Panc1 (cell line): ENCODE results near the gene DIP2C. TPM values are rescaled to one million over a fixed set of nuclear protein-coding genes. Genes with fewer than 3 reads are reported as not detected.

ENCODE experiments used
- ATAC-seq: fragments of 200-7000 bp; cut with Tn5 transposase; 2 replicates; pipeline ENCODE4 v1.9.1; 2020; ENCODE audit warnings: mild to moderate bottlenecking, moderate library complexity
- BruUV-seq: library from RNA; stranded (reverse); fragments of 400-500 nt; replicated peaks from 2 replicates; lab custom pipeline; 2021; lab: Mats Ljungman, UMichigan
- CTCF ChIA-PET: fragments of 300-600 bp; sonication (Branson Sonifier 250); formaldehyde crosslinking; loops from one replicate; lab custom pipeline; 2022; ENCODE audit warnings: antibody characterized with exemption; lab: Charles Lee
- POLR2A ChIA-PET: fragments of 300-600 bp; sonication (Branson Sonifier 250); formaldehyde crosslinking; loops from one replicate; lab custom pipeline; 2022; ENCODE audit warnings: antibody characterized with exemption; lab: Charles Lee
- DNase-seq: peaks from one replicate; pipeline ENCODE4 v3.0.0-alpha.2; 2010; ENCODE audit warnings: low read depth, low spot score
- H3K27ac ChIP-seq: 2 replicates; pipeline ENCODE4 v1.5.1; 2011; ENCODE audit warnings: mild to moderate bottlenecking, low read length, inconsistent platforms
- H3K27me3 ChIP-seq: fragments of 200-500 bp; sonication (Bioruptor generic); 2 replicates; pipeline ENCODE4 v1.6.0; 2014; ENCODE audit warnings: low read length, inconsistent platforms; ENCODE audit not compliant: control insufficient read depth, insufficient read depth
- H3K36me3 ChIP-seq: fragments of 200-500 bp; sonication (Bioruptor generic); 2 replicates; pipeline ENCODE4 v1.5.1; 2014; ENCODE audit warnings: inconsistent platforms, mild to moderate bottlenecking, low read length, moderate library complexity; ENCODE audit not compliant: control insufficient read depth, insufficient read depth
- H3K4me1 ChIP-seq: 2 replicates; pipeline ENCODE4 v1.5.1; 2011; ENCODE audit warnings: inconsistent platforms, mild to moderate bottlenecking, low read length, moderate library complexity; ENCODE audit not compliant: control insufficient read depth, insufficient read depth
- H3K4me3 ChIP-seq, 2 experiments: 2 replicates each; pipeline ENCODE4 v1.5.1; 2011 to 2012; ENCODE audit warnings: low read depth in 2 of 2, low read length in 2 of 2, mild to moderate bottlenecking in 2 of 2, inconsistent platforms in 1 of 2, moderate library complexity in 1 of 2
- H3K9me3 ChIP-seq: fragments of 200-500 bp; sonication (Bioruptor generic); 2 replicates; pipeline ENCODE4 v1.5.1; 2014; ENCODE audit warnings: low read depth, mild to moderate bottlenecking, inconsistent platforms, low read length, moderate library complexity; ENCODE audit not compliant: control insufficient read depth, insufficient read depth
- CTCF ChIP-seq: fragments of 450-650 bp; IDR thresholded peaks from 2 replicates; pipeline ENCODE4 v1.5.1; 2017; ENCODE audit warnings: mild to moderate bottlenecking
- POLR2AphosphoS5 ChIP-seq: IDR thresholded peaks from 2 replicates; pipeline ENCODE4 v1.6.1; 2012; ENCODE audit warnings: mild to moderate bottlenecking, low read depth, low read length, moderate library complexity
- REST ChIP-seq, 2 experiments: IDR thresholded peaks; 2 replicates each; pipeline ENCODE4 v1.6.1; 2011 to 2012; ENCODE audit warnings: low read depth in 2 of 2, control low read depth in 1 of 2, low read length in 1 of 2, mild to moderate bottlenecking in 1 of 2, moderate library complexity in 1 of 2; ENCODE audit not compliant: insufficient read depth in 1 of 2
- SIN3A ChIP-seq: IDR thresholded peaks from 2 replicates; pipeline ENCODE4 v1.6.1; 2012; ENCODE audit warnings: low read depth, mild to moderate bottlenecking, low read length, moderate library complexity, borderline replicate concordance; ENCODE audit not compliant: insufficient read depth
- TCF7L2 ChIP-seq: IDR thresholded peaks from 2 replicates; pipeline ENCODE4 v1.6.1; 2011; ENCODE audit warnings: mild to moderate bottlenecking, low read depth, low read length, inconsistent platforms
- in situ Hi-C: cut with HindIII; loops from 2 replicates; pipeline ENCODE4 v1.10.0; 2016; ENCODE audit warnings: low sequenced_read_pairs, low pct_unique_long_range_greater_than_20kb
- intact Hi-C: fragments of 100-400 bp; cut with micrococcal nuclease; formaldehyde crosslinking; loops from one replicate; pipeline ENCODE4 v1.10.0; 2022; ENCODE audit not compliant: unreplicated experiment
- total RNA-seq: library from RNA; stranded (reverse); gene quantifications from one replicate; pipeline ENCODE4 v1.2.1, GENCODE V29; 2021; ENCODE audit not compliant: unreplicated experiment

DIP2C gene
- total RNA-seq, 1 experiment from 2014 or later: 13.2 TPM

GRCh38 chr10:526651-527312, 162.7 kb downstream of the DIP2C start:
- no peaks in the 10 kb centered on the region for H3K27me3 ChIP-seq
- ChIA-PET POLR2A (no interaction called here), CTCF (interaction anchor here (1.2 kb wide), 1 partner anchor 14 kb away, joined by 9 read pairs; no protein-coding TSS in a partner anchor)
- H3K27ac ChIP-seq: no peak overlapping the region
- TF ChIP-seq POLR2AphosphoS5 (no peak), REST (IDR thresholded peaks at IDR 0.05; ENCODE audit: insufficient read depth in 1 of 2, low read depth in 2 of 2, low read length in 1 of 2) (no peak), TCF7L2 (no peak), CTCF (no peak), SIN3A (no peak)
- H3K9me3 ChIP-seq: no peaks in the 10 kb centered on the region
- in situ Hi-C loops: no loop called here
- no peaks in the 10 kb centered on the region; the same call in 1 of the 2 replicates for H3K4me1 ChIP-seq
- H3K4me3 ChIP-seq: no peak overlapping the region
- H3K36me3 ChIP-seq: no peaks in the 10 kb centered on the region
- intact Hi-C loops: no loop called here
- DNase-seq (no peak), ATAC-seq (no peak)
- no TSS peak for BruUV-seq

- ChIA-PET POLR2A (no interaction called here), CTCF (no interaction called here)
- intact Hi-C loops: no loop called here
- Histone ChIP-seq H3K36me3 (no peaks in the 10 kb centered on the region), H3K4me1 (no peaks in the 10 kb centered on the region; the same call in 1 of the 2 replicates), H3K27me3 (no peaks in the 10 kb centered on the region), H3K27ac (no peak overlapping the region), H3K4me3 (no peak overlapping the region), H3K9me3 (no peaks in the 10 kb centered on the region)
- no TSS peak for BruUV-seq
- ATAC-seq (no peak), DNase-seq (no peak)
- TF ChIP-seq CTCF: no peak
- no peak for TF ChIP-seq TCF7L2
- in situ Hi-C loops: no loop called here
These were observed 163.7 kb downstream of the DIP2C start for GRCh38 chr10:525565-526315.
